ENCODE measurements around the gene DCLK1. TPM values are rescaled to one million over a fixed set of nuclear protein-coding genes. Genes with fewer than 3 reads are reported as not detected.

The DCLK1 gene
- total RNA-seq = under 0.01 and 0.13 TPM in 2 replicates

DNA sequence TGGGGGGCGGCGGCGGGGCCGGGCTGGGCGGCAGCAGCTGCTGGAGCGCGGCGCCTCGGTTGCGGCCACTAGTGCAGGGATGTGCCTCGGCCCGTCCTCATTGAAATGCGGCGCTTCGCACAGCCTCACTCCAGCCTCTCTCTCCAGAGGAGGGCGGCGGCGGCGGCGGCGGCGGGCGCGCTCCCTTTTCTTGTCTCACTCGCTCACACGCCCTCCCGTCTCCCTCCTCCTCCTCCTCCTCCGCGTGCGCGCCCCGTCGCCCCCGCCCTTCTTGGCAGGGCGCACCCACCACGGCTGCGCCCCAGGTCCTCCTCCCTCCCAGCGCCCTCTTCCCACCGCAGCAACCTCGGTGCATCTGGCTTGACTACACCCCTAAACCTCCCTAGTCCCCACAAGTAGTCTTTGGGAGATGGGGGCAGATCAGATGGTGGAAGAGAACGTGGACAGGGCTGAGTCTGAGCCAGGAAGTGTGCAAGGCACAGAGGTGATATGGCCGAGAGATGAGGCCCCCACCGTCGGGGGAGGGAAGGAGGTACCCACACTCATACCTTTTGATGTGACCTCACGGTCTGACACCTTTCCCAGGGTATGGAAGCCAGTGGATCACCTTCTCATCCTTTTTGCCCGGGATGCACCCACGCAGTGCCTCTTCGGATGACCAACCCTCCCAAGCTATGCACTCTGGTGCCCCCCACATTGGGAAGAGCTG, at the start of gene DCLK1:
TSS of gene DCLK1 (minus strand) at position 161 of the 709 bp plus-strand sequence.
- DNase-seq (ENCODE audit: low read depth) (no peak), FAIRE-seq (no peak)
- Histone ChIP-seq H3K4me3 (ENCODE audit: low read depth, low read length) (peak within 1 kb of the TSS; percentile 16), H3K36me3 (ENCODE audit: control insufficient read depth, insufficient read depth, low read length) (no peaks in the 10 kb centered on the region), H3K27me3 (ENCODE audit: control insufficient read depth, insufficient read depth, low read length) (peaks cover 20% of the 10 kb centered on the region)
- TF ChIP-seq, protein P1, sequence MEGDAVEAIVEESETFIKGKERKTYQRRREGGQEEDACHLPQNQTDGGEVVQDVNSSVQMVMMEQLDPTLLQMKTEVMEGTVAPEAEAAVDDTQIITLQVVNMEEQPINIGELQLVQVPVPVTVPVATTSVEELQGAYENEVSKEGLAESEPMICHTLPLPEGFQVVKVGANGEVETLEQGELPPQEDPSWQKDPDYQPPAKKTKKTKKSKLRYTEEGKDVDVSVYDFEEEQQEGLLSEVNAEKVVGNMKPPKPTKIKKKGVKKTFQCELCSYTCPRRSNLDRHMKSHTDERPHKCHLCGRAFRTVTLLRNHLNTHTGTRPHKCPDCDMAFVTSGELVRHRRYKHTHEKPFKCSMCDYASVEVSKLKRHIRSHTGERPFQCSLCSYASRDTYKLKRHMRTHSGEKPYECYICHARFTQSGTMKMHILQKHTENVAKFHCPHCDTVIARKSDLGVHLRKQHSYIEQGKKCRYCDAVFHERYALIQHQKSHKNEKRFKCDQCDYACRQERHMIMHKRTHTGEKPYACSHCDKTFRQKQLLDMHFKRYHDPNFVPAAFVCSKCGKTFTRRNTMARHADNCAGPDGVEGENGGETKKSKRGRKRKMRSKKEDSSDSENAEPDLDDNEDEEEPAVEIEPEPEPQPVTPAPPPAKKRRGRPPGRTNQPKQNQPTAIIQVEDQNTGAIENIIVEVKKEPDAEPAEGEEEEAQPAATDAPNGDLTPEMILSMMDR (IDR thresholded peaks at IDR 0.05; ENCODE audit: insufficient read depth, low read length, severe bottlenecking) = no peak

DNA sequence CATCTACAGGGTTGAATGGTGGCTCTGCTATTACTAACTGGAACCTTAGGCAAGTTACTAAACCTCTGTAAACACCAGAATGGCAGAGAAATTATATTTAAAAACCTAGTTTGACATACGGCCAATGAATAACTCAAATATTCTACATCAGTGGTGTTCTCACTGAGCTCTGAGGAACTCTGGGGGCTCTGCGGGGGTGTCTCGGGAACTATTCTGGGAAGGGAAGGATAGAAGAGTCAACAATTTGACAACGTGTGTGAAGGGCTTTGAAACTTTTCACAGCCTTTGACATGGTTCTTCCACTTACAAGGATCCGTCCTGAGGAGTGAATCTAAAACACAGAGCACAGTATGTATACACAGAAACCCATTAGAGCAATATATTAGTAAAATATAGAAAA, 44.4 kb upstream of the DCLK1 start:
- H3K27me3 ChIP-seq (ENCODE audit: control insufficient read depth, insufficient read depth, low read length) = no peaks in the 10 kb centered on the region
- DNase-seq (ENCODE audit: low read depth) = no peak

DNA sequence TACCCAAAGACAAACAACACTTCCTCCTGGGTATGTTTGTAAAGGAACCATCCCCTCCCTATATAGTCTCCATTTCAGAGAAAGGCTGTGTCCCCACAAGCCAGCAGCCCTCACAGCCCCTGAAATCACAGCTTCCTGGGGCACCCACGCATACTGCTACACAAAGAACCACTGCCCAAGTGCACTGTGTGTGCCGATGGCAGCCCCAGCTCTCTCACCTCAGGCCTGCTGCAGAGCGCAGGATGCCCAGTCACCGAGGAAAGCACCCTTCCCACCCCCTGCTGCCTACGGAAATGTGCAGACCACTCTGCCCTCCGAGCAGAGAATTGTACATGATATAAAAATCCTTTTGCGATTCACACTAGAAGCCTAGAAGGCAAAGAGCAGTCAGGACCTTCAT, 43.7 kb upstream of the DCLK1 start:
- no peak overlapping the region for H3K4me3 ChIP-seq (ENCODE audit: low read depth, low read length)
- TF ChIP-seq, protein P1 (IDR thresholded peaks at IDR 0.05; ENCODE audit: insufficient read depth, low read length, severe bottlenecking) = no peak
- no peaks in the 10 kb centered on the region for H3K36me3 ChIP-seq (ENCODE audit: control insufficient read depth, insufficient read depth, low read length)
- DNase-seq (ENCODE audit: low read depth) (no peak), FAIRE-seq (no peak)
- H3K27me3 ChIP-seq (ENCODE audit: control insufficient read depth, insufficient read depth, low read length) = no peaks in the 10 kb centered on the region

More for the DNA sequence above, 44.4 kb upstream of the DCLK1 start:
- H3K36me3 ChIP-seq (ENCODE audit: control insufficient read depth, insufficient read depth, low read length) = no peaks in the 10 kb centered on the region
- FAIRE-seq = no peak
- TF ChIP-seq, protein P1 (IDR thresholded peaks at IDR 0.05; ENCODE audit: insufficient read depth, low read length, severe bottlenecking) = no peak
- no peak overlapping the region for H3K4me3 ChIP-seq (ENCODE audit: low read depth, low read length)

DNA sequence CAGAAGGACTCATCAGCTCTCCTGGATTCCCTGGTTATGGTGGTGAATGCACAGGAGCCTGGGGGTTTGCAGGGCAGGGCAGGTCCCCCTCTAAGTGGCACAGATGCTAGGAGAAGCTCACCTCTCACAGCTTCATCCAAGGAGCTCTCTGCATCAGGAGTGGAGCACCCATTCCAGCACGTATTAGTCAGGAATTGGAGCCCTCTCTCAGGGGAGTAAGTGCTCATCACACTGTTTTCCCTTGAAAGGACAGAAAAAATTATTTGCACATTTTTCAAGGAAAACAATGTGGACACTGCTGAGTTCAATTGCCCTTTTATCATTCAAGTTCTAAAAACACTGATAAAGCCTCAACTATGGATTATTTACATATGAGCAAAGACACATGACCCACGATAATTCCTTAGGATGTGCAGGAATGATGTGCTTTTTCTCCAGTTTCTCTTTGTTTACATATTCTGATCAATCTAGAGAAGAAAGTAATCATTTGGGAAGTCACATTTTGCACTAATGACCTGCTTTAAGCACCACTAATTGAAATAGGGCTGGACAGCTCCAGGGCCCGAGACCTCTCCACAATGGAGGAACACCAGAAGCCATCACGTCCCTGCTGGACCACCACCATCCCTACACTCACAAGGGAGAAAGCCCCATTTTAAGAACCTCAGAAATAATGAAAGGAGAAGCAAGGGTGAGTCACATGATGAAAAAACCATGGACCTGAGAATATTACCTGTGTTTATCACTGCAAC, 42.6 kb upstream of the DCLK1 start:
- no peak overlapping the region for H3K4me3 ChIP-seq (ENCODE audit: low read depth, low read length)
- no peaks in the 10 kb centered on the region for H3K27me3 ChIP-seq (ENCODE audit: control insufficient read depth, insufficient read depth, low read length)
- DNase-seq (ENCODE audit: low read depth) (no peak), FAIRE-seq (no peak)
- TF ChIP-seq, protein P1 (IDR thresholded peaks at IDR 0.05; ENCODE audit: insufficient read depth, low read length, severe bottlenecking) = no peak
- H3K36me3 ChIP-seq (ENCODE audit: control insufficient read depth, insufficient read depth, low read length) = no peaks in the 10 kb centered on the region

DNA sequence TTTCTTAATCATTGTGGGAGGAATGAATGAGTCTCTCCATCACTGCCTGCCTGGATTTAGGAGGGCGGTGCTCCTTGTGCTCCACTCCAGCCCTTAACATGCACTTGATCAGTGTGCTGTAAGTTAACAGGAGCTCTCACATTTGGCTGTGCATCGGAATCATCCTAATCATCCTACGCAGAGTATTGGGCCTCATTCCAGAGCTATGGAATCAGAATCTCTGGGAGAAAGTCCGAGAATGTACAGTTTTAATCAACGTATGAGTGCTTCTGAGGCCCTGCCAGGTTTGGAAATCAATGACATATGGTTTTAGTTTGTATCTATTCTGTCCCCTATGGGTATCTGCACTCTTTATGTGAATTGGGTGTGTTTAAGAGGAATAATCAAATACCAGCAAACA, 34.9 kb upstream of the DCLK1 start:
- FAIRE-seq (no peak), DNase-seq (ENCODE audit: low read depth) (no peak)
- TF ChIP-seq, protein P1 (IDR thresholded peaks at IDR 0.05; ENCODE audit: insufficient read depth, low read length, severe bottlenecking) = no peak
- Histone ChIP-seq H3K36me3 (ENCODE audit: control insufficient read depth, insufficient read depth, low read length) (no peaks in the 10 kb centered on the region), H3K4me3 (ENCODE audit: low read depth, low read length) (no peak overlapping the region), H3K27me3 (ENCODE audit: control insufficient read depth, insufficient read depth, low read length) (no peaks in the 10 kb centered on the region)
